GM06990 (cell line): Measurements from ENCODE around the gene PTCHD4.
"Not testable (repeated sequence)": the region's sequence is repeated elsewhere in the genome, so short reads cannot be mapped to it uniquely, and the experiment has no call there.

Source experiments
- DNase-seq: peaks from one replicate; pipeline ENCODE4 v3.0.0-alpha.2; 2011; ENCODE audit not compliant: insufficient read length; ENCODE audit errors: extremely low read depth
- H3K27me3 ChIP-seq: replicated peaks from 2 replicates; pipeline ENCODE4 v1.6.0; 2011; ENCODE audit warnings: low read length; ENCODE audit not compliant: control insufficient read depth, insufficient read depth
- H3K36me3 ChIP-seq: 2 replicates; pipeline ENCODE4 v1.5.1; 2011; ENCODE audit warnings: low read length; ENCODE audit not compliant: control insufficient read depth, insufficient read depth
- H3K4me3 ChIP-seq: replicated peaks from 2 replicates; pipeline ENCODE4 v1.5.1; 2011; ENCODE audit warnings: low read depth, mild to moderate bottlenecking, control low read depth, low read length
- CTCF ChIP-seq: IDR thresholded peaks from 2 replicates; pipeline ENCODE4 v1.5.1; 2011; ENCODE audit warnings: low read length, control low read depth, mild to moderate bottlenecking, inconsistent platforms; ENCODE audit not compliant: insufficient read depth, poor library complexity, severe bottlenecking

PTCHD4 gene

GRCh38 chr6:48116699-48117645 is 6.0 kb upstream of the PTCHD4 start:
- no peak for DNase-seq
- H3K36me3 ChIP-seq = no peaks in the 10 kb centered on the region
- no peak overlapping the region for H3K4me3 ChIP-seq
- no peak for TF ChIP-seq CTCF
- no peaks in the 10 kb centered on the region for H3K27me3 ChIP-seq

- no peak for TF ChIP-seq CTCF
- Histone ChIP-seq H3K36me3 (no peaks in the 10 kb centered on the region), H3K27me3 (no peaks in the 10 kb centered on the region), H3K4me3 (no peak overlapping the region)
- no peak for DNase-seq
Measured at GRCh38 chr6:48113130-48113529, 2.1 kb upstream of the PTCHD4 start.

- no peak overlapping the region for H3K4me3 ChIP-seq
Measured at GRCh38 chr6:48111575-48111974, 578 bp upstream of the PTCHD4 start.

GRCh38 chr6:48110436-48111142 is 408 bp downstream of the PTCHD4 start:
- Histone ChIP-seq H3K36me3 (no peaks in the 10 kb centered on the region), H3K27me3 (no peaks in the 10 kb centered on the region), H3K4me3 (peak overlapping the region; percentile 44)
- DNase-seq = no peak
- no peak for TF ChIP-seq CTCF

More at GRCh38 chr6:48111575-48111974, 578 bp upstream of the PTCHD4 start:
- Histone ChIP-seq H3K36me3 (no peaks in the 10 kb centered on the region), H3K27me3 (no peaks in the 10 kb centered on the region)
- DNase-seq = no peak
- TF ChIP-seq CTCF = no peak

- Histone ChIP-seq H3K4me3 (peak overlapping the region; percentile 44), H3K36me3 (no peaks in the 10 kb centered on the region), H3K27me3 (no peaks in the 10 kb centered on the region)
- TF ChIP-seq CTCF = no peak
- no peak for DNase-seq
Measured at GRCh38 chr6:48109944-48110343, 1.1 kb downstream of the PTCHD4 start.

- not testable (repeated sequence) for H3K4me3 ChIP-seq, DNase-seq, H3K27me3 ChIP-seq, H3K36me3 ChIP-seq
Measured at GRCh38 chr6:48102476-48103195, 8.4 kb downstream of the PTCHD4 start.
